Eye (tissue), 1 donor: Measurements from ENCODE around the gene NUP107.

Experiments used
- DNase-seq: peaks from one replicate; pipeline ENCODE4 v3.0.0-alpha.2; 2015

NUP107 gene

GRCh38 chr12:68776976-68777610 is 90.3 kb downstream of the NUP107 start:
- DNase-seq, result no peak

- DNase-seq, result no peak
Measured at GRCh38 chr12:68779280-68779679, 92.5 kb downstream of the NUP107 start.

GRCh38 chr12:68780731-68781130 is 94.0 kb downstream of the NUP107 start:
- no peak for DNase-seq

- no peak for DNase-seq
Measured at GRCh38 chr12:68781728-68782127, 95.0 kb downstream of the NUP107 start.

- DNase-seq, result no peak
Measured at GRCh38 chr12:68784015-68784414, 97.2 kb downstream of the NUP107 start.

GRCh38 chr12:68785358-68785757 is 98.6 kb downstream of the NUP107 start:
- no peak for DNase-seq

- no peak for DNase-seq
Measured at GRCh38 chr12:68785823-68786222, 99.0 kb downstream of the NUP107 start.

- no peak for DNase-seq
Measured at GRCh38 chr12:68786929-68787328, 100.2 kb downstream of the NUP107 start.

GRCh38 chr12:68788554-68789143 is 101.9 kb downstream of the NUP107 start:
- DNase-seq, result no peak

- DNase-seq, result no peak
Measured at GRCh38 chr12:68789144-68789878, 102.5 kb downstream of the NUP107 start.

- no peak for DNase-seq
Measured at GRCh38 chr12:68790081-68790951, 103.5 kb downstream of the NUP107 start.

- DNase-seq, result no peak
Measured at GRCh38 chr12:68790952-68791234, 104.1 kb downstream of the NUP107 start.

- no peak for DNase-seq
Measured at GRCh38 chr12:68791897-68792481, 105.2 kb downstream of the NUP107 start.

GRCh38 chr12:68792952-68793351 is 106.2 kb downstream of the NUP107 start:
- no peak for DNase-seq

GRCh38 chr12:68793436-68793835 is 106.7 kb downstream of the NUP107 start:
- DNase-seq, result no peak

- no peak for DNase-seq
Measured at GRCh38 chr12:68793975-68794652, 107.3 kb downstream of the NUP107 start.

- DNase-seq, result no peak
Measured at GRCh38 chr12:68794653-68795251, 108.0 kb downstream of the NUP107 start.
